Nephron (organoid): Measurements from ENCODE around the gene ERN2.
"Not testable (repeated sequence)": the region's sequence is repeated elsewhere in the genome, so short reads cannot be mapped to it uniquely, and the experiment has no call there.

Experiments used
- H3K27ac Mint-ChIP-seq, 3 experiments: 2 replicates each; pipeline ENCODE4 v1.8.0; 2020; ENCODE audit warnings: mixed read lengths in 3 of 3, mild to moderate bottlenecking in 2 of 3, moderate library complexity in 1 of 3
- H3K27me3 Mint-ChIP-seq: 2 replicates; pipeline ENCODE4 v1.8.0; 2021; ENCODE audit warnings: low read depth, mild to moderate bottlenecking, moderate library complexity, mixed read lengths
- H3K36me3 Mint-ChIP-seq: 2 replicates; pipeline ENCODE4 v1.8.0; 2020; ENCODE audit warnings: low read depth, mixed read lengths
- H3K4me1 Mint-ChIP-seq: 2 replicates; pipeline ENCODE4 v1.8.0; 2020; ENCODE audit warnings: mixed read lengths
- H3K4me3 Mint-ChIP-seq, 3 experiments: 2 replicates each; pipeline ENCODE4 v1.8.0; 2020; ENCODE audit warnings: mild to moderate bottlenecking in 3 of 3, mixed read lengths in 3 of 3, moderate library complexity in 2 of 3
- H3K9me3 Mint-ChIP-seq: 2 replicates; pipeline ENCODE4 v1.8.0; 2020; ENCODE audit warnings: mixed read lengths
- TF ChIP-seq, protein P1 (sequence below), 3 experiments: fragments of 200-600 bp; sonication (generic); IDR thresholded peaks; one replicate each; pipeline ENCODE4 v1.5.0; 2021; ENCODE audit warnings: antibody characterized with exemption in 3 of 3; ENCODE audit not compliant: unreplicated experiment in 3 of 3

Gene ERN2

DNA sequence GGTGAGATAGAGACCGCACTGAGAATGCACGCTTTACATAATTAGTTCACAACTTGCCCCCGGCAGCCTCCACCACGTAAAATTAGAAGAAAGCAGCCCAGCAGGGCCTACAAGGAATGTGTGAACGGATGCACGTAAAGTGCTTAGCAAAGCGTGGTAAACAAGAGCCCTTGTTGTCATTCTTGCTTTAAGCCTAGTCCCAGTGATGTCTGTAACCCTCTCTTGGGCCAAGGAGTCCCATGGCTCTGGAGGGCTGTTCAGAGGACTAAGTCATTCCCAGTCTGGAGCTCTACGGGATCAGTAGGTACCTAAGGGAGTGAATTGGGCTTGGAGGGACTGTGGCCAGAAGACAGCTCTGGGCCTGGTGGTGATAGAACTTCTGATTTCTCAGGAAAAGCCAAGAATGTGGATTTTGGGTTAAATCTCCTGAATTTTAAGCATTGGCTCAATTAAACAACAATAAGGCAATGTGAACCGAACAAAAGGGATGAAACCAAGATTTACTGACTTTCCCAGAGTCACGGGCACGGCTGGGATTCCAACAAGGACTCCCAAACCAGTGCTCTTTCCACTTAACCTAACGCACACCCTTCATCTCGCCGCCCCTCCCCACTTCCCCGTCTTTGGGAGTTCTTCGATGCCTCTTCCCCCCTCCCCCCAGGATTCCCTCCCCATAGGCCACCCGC is 41.0 kb upstream of the ERN2 start:
- peaks cover 12% of the 10 kb centered on the region for H3K9me3 Mint-ChIP-seq
- TF ChIP-seq, protein P1, sequence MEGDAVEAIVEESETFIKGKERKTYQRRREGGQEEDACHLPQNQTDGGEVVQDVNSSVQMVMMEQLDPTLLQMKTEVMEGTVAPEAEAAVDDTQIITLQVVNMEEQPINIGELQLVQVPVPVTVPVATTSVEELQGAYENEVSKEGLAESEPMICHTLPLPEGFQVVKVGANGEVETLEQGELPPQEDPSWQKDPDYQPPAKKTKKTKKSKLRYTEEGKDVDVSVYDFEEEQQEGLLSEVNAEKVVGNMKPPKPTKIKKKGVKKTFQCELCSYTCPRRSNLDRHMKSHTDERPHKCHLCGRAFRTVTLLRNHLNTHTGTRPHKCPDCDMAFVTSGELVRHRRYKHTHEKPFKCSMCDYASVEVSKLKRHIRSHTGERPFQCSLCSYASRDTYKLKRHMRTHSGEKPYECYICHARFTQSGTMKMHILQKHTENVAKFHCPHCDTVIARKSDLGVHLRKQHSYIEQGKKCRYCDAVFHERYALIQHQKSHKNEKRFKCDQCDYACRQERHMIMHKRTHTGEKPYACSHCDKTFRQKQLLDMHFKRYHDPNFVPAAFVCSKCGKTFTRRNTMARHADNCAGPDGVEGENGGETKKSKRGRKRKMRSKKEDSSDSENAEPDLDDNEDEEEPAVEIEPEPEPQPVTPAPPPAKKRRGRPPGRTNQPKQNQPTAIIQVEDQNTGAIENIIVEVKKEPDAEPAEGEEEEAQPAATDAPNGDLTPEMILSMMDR (IDR thresholded peaks at IDR 0.05; ENCODE audit: unreplicated experiment in 3 of 3) = no peak
- peaks cover 64% of the 10 kb centered on the region for H3K27me3 Mint-ChIP-seq
- peak overlapping the region in 1 of 3 experiments; percentile 56 for H3K4me3 Mint-ChIP-seq
- no peaks in the 10 kb centered on the region for H3K4me1 Mint-ChIP-seq
- no peak overlapping the region for H3K27ac Mint-ChIP-seq
- no peaks in the 10 kb centered on the region for H3K36me3 Mint-ChIP-seq

- not testable (repeated sequence) for H3K9me3 Mint-ChIP-seq
Measured at GRCh38 chr16:23751053-23751452, 38.0 kb upstream of the ERN2 start.

GRCh38 chr16:23748630-23749029 is 35.6 kb upstream of the ERN2 start:
- no peaks in the 10 kb centered on the region for H3K9me3 Mint-ChIP-seq
- TF ChIP-seq, protein P1 (IDR thresholded peaks at IDR 0.05; ENCODE audit: unreplicated experiment in 3 of 3) = no peak
- H3K4me3 Mint-ChIP-seq = no peak overlapping the region
- no peak overlapping the region for H3K27ac Mint-ChIP-seq
- H3K27me3 Mint-ChIP-seq = peaks cover 36% of the 10 kb centered on the region
- no peaks in the 10 kb centered on the region for H3K4me1 Mint-ChIP-seq
- no peaks in the 10 kb centered on the region for H3K36me3 Mint-ChIP-seq

More at GRCh38 chr16:23751053-23751452, 38.0 kb upstream of the ERN2 start:
- H3K4me1 Mint-ChIP-seq, H3K27ac Mint-ChIP-seq, H3K4me3 Mint-ChIP-seq, H3K36me3 Mint-ChIP-seq: not testable (repeated sequence)
- H3K27me3 Mint-ChIP-seq = peaks cover 48% of the 10 kb centered on the region

- no peaks in the 10 kb centered on the region for H3K36me3 Mint-ChIP-seq
- H3K4me1 Mint-ChIP-seq = no peaks in the 10 kb centered on the region
- TF ChIP-seq, protein P1 (IDR thresholded peaks at IDR 0.05; ENCODE audit: unreplicated experiment in 3 of 3) = no peak
- H3K27ac Mint-ChIP-seq = no peak overlapping the region
- H3K9me3 Mint-ChIP-seq = no peaks in the 10 kb centered on the region
- H3K27me3 Mint-ChIP-seq = peaks cover 34% of the 10 kb centered on the region
- no peak overlapping the region for H3K4me3 Mint-ChIP-seq
Measured at GRCh38 chr16:23745263-23745662, 32.2 kb upstream of the ERN2 start.

DNA sequence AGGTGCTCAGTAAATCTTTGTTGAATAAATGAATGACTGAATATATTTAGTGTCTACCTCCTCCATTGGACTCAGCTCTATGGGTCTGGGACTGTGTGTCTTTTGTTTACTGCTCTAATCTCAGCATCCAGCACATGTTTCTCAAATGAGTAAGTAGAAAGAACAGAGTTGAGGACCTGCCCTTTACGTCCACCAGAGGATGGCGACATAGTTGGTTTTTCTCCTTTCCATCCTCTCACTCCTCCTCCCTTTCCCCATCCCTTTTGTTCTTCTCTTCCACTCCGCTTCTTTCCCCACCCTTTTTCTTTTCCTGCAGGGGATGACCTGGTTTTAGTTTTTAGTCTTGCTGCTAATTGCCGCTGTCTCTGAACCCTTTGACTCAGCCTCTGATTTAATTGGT is 29.7 kb upstream of the ERN2 start:
- no peak overlapping the region for H3K27ac Mint-ChIP-seq
- H3K9me3 Mint-ChIP-seq = no peaks in the 10 kb centered on the region

DNA sequence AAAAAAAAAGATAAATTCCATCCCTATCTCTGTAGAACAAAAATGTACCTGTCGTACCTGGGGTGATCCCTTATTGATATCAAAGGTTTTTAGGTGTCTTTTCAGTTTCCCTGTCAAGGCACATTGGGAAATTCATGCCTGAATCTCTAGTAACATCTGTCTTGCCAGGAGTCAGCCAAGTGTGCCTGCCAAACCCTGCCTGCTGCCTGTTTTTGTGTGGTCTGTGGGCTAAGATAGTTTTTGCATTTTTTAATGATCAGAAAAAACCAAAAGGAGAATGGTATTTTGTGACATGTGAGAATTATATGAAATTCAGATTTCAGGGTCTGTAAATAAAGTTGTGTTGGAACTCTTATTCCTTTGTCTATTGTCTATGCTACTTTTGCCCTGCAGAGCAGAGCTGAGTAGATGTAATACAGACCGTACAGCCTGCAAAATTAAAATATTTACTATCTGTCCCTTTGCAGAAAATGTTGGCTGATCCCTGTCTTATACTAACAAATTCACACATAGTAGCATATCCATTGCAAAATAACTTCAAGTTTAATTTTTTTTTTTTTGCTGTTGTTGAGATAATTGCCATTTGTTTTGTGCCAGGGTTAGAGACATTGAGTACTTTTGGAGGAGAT is 28.8 kb upstream of the ERN2 start:
- TF ChIP-seq, protein P1 (IDR thresholded peaks at IDR 0.05; ENCODE audit: unreplicated experiment in 3 of 3) = no peak
- H3K9me3 Mint-ChIP-seq = no peaks in the 10 kb centered on the region
- H3K27me3 Mint-ChIP-seq = peaks cover 34% of the 10 kb centered on the region

More for the DNA sequence above, 29.7 kb upstream of the ERN2 start:
- TF ChIP-seq, protein P1 (IDR thresholded peaks at IDR 0.05; ENCODE audit: unreplicated experiment in 3 of 3) = no peak
- Mint-ChIP-seq H3K4me1 (no peaks in the 10 kb centered on the region), H3K36me3 (no peaks in the 10 kb centered on the region), H3K27me3 (peaks cover 44% of the 10 kb centered on the region), H3K4me3 (no peak overlapping the region)

More for the DNA sequence above, 28.8 kb upstream of the ERN2 start:
- no peak overlapping the region for H3K27ac Mint-ChIP-seq
- H3K36me3 Mint-ChIP-seq = no peaks in the 10 kb centered on the region
- no peak overlapping the region for H3K4me3 Mint-ChIP-seq
- no peaks in the 10 kb centered on the region for H3K4me1 Mint-ChIP-seq
